GM18507 (cell line): ENCODE data around the gene NAA80.
"Not testable (repeated sequence)": the region's sequence is repeated elsewhere in the genome, so short reads cannot be mapped to it uniquely, and the experiment has no call there.

ENCODE experiments used
- DNase-seq: peaks from one replicate; pipeline ENCODE4 v3.0.0; 2011; ENCODE audit warnings: low read depth; ENCODE audit not compliant: insufficient read length; ENCODE audit errors: extremely low spot score
- FAIRE-seq: peaks from 2 replicates; lab custom pipeline; 2011; peaks lifted over from hg19 to GRCh38; lab: Jason Lieb, UNC

Gene NAA80

GRCh38 chr3:50275141-50275995 lies 23.8 kb downstream of the NAA80 start:
- FAIRE-seq (no peak), DNase-seq (no peak)

GRCh38 chr3:50274371-50275104 lies 24.7 kb downstream of the NAA80 start:
- DNase-seq (no peak), FAIRE-seq (no peak)

- FAIRE-seq (no peak), DNase-seq (no peak)
Observed at GRCh38 chr3:50273689-50274065, 25.5 kb downstream of the NAA80 start.

- peak; percentile 96 for DNase-seq
- FAIRE-seq: peak; percentile 97
Observed at GRCh38 chr3:50272911-50273688, 26.1 kb downstream of the NAA80 start.

- not testable (repeated sequence) for DNase-seq, FAIRE-seq
Observed at GRCh38 chr3:50272538-50272910, 26.7 kb downstream of the NAA80 start.

GRCh38 chr3:50271314-50271936 lies 27.8 kb downstream of the NAA80 start:
- no peak for FAIRE-seq
- no peak for DNase-seq

- DNase-seq (no peak), FAIRE-seq (no peak)
Observed at GRCh38 chr3:50270422-50271224, 28.6 kb downstream of the NAA80 start.

- FAIRE-seq (no peak), DNase-seq (no peak)
Observed at GRCh38 chr3:50269977-50270413, 29.2 kb downstream of the NAA80 start.

GRCh38 chr3:50269460-50269859 lies 29.7 kb downstream of the NAA80 start:
- FAIRE-seq (no peak), DNase-seq (no peak)

- DNase-seq: no peak
Observed at GRCh38 chr3:50268703-50269451, 30.3 kb downstream of the NAA80 start, which contains the start of gene SEMA3B. Gene SEMA3B, plus strand, starts transcription at chr3:50269147. Its CDS starts 94 bp downstream, at chr3:50269241.

GRCh38 chr3:50268276-50268675 lies 30.9 kb downstream of the NAA80 start:
- FAIRE-seq (no peak), DNase-seq (no peak)

More at GRCh38 chr3:50268703-50269451, 30.3 kb downstream of the NAA80 start, which contains the start of gene SEMA3B:
- FAIRE-seq: no peak

GRCh38 chr3:50267280-50267913 lies 31.8 kb downstream of the NAA80 start:
- no peak for DNase-seq
- FAIRE-seq: no peak

GRCh38 chr3:50266836-50267235 lies 32.4 kb downstream of the NAA80 start:
- DNase-seq: no peak
- no peak for FAIRE-seq

- DNase-seq: no peak
- no peak for FAIRE-seq
Observed at GRCh38 chr3:50266017-50266416, 33.2 kb downstream of the NAA80 start.

GRCh38 chr3:50265571-50265970 lies 33.6 kb downstream of the NAA80 start:
- DNase-seq (no peak), FAIRE-seq (no peak)

GRCh38 chr3:50264964-50265485 lies 34.2 kb downstream of the NAA80 start:
- no peak for DNase-seq
- FAIRE-seq: no peak

- FAIRE-seq: no peak
- DNase-seq: no peak
Observed at GRCh38 chr3:50264383-50264963, 34.7 kb downstream of the NAA80 start.
